ENCODE measurements around the gene HIVEP3. TPM values are rescaled to one million over a fixed set of nuclear protein-coding genes. Genes with fewer than 3 reads are reported as not detected.

Gene HIVEP3
- total RNA-seq, 1 experiment from 2014 or later: 0.55 TPM

DNA sequence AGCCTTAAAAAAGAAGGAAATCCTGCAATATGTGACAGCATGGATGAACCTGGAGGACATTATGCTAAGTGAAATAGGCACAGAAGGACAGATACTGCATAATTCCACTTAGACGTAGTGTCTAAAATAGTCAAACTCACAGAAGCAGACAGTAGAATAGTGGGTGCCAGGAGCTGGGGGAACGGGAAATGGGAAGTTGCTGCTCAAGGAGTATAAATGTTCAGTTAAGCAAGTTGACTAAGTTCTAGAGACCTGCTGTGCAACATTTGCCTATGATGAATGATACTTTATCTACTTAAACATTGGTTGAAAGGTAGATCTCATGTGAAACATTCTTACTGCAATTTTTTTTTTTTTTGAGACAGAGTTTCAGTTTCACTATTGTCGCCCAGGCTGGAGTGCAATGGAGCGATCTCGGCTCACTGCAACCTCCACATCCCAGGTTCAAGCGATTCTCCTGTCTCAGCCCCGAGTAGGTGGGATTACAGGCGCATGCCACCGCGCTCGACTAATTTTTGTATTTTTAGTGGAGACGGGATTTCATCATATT lies 197.8 kb downstream of the HIVEP3 start:
- DNase-seq (ENCODE audit: low spot score) (no peak), ATAC-seq (no peak)
- Mint-ChIP-seq H3K27ac (no peak overlapping the region), H3K27me3 (ENCODE audit: low read depth) (no peaks in the 10 kb centered on the region), H3K36me3 (no peaks in the 10 kb centered on the region), H3K4me3 (no peak overlapping the region), H3K4me1 (no peaks in the 10 kb centered on the region), H3K9me3 (no peaks in the 10 kb centered on the region)
- TF ChIP-seq NR2C2 (CRISPR knock-in tag; IDR thresholded peaks at IDR 0.05) (no peak), RELA (CRISPR knock-in tag; IDR thresholded peaks at IDR 0.05; ENCODE audit: borderline replicate concordance) (no peak), FOXP1 (CRISPR knock-in tag; IDR thresholded peaks at IDR 0.05; ENCODE audit: borderline replicate concordance) (no peak), ELF4 (CRISPR knock-in tag; IDR thresholded peaks at IDR 0.05; ENCODE audit: low read depth) (no peak), SP1 (CRISPR knock-in tag; conservative IDR thresholded peaks at IDR 0.05) (no peak), KAT7 (CRISPR knock-in tag; IDR thresholded peaks at IDR 0.05; ENCODE audit: borderline replicate concordance) (no peak), HMGA2 (CRISPR knock-in tag; IDR thresholded peaks at IDR 0.05) (no peak), ZNF219 (CRISPR knock-in tag; IDR thresholded peaks at IDR 0.05; ENCODE audit: borderline replicate concordance) (no peak), ZNF396 (CRISPR knock-in tag; IDR thresholded peaks at IDR 0.05; ENCODE audit: borderline replicate concordance) (no peak), MYBL2 (CRISPR knock-in tag; IDR thresholded peaks at IDR 0.05) (no peak), EMX1 (CRISPR knock-in tag; IDR thresholded peaks at IDR 0.05) (no peak), ZNF121 (CRISPR knock-in tag; IDR thresholded peaks at IDR 0.05) (no peak), ZNF263 (CRISPR knock-in tag; IDR thresholded peaks at IDR 0.05; ENCODE audit: low read depth) (no peak), TEAD1 (CRISPR knock-in tag; IDR thresholded peaks at IDR 0.05) (no peak), FOXK1 (CRISPR knock-in tag; IDR thresholded peaks at IDR 0.05) (no peak)
- TF ChIP-seq, protein P1, sequence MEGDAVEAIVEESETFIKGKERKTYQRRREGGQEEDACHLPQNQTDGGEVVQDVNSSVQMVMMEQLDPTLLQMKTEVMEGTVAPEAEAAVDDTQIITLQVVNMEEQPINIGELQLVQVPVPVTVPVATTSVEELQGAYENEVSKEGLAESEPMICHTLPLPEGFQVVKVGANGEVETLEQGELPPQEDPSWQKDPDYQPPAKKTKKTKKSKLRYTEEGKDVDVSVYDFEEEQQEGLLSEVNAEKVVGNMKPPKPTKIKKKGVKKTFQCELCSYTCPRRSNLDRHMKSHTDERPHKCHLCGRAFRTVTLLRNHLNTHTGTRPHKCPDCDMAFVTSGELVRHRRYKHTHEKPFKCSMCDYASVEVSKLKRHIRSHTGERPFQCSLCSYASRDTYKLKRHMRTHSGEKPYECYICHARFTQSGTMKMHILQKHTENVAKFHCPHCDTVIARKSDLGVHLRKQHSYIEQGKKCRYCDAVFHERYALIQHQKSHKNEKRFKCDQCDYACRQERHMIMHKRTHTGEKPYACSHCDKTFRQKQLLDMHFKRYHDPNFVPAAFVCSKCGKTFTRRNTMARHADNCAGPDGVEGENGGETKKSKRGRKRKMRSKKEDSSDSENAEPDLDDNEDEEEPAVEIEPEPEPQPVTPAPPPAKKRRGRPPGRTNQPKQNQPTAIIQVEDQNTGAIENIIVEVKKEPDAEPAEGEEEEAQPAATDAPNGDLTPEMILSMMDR (IDR thresholded peaks at IDR 0.05): no peak
- TF ChIP-seq, protein P2, sequence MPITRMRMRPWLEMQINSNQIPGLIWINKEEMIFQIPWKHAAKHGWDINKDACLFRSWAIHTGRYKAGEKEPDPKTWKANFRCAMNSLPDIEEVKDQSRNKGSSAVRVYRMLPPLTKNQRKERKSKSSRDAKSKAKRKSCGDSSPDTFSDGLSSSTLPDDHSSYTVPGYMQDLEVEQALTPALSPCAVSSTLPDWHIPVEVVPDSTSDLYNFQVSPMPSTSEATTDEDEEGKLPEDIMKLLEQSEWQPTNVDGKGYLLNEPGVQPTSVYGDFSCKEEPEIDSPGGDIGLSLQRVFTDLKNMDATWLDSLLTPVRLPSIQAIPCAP (CRISPR knock-in tag; IDR thresholded peaks at IDR 0.05): no peak
- TF ChIP-seq, protein P3, sequence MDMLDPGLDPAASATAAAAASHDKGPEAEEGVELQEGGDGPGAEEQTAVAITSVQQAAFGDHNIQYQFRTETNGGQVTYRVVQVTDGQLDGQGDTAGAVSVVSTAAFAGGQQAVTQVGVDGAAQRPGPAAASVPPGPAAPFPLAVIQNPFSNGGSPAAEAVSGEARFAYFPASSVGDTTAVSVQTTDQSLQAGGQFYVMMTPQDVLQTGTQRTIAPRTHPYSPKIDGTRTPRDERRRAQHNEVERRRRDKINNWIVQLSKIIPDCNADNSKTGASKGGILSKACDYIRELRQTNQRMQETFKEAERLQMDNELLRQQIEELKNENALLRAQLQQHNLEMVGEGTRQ (CRISPR knock-in tag; IDR thresholded peaks at IDR 0.05): no peak
- TF ChIP-seq, protein P4, sequence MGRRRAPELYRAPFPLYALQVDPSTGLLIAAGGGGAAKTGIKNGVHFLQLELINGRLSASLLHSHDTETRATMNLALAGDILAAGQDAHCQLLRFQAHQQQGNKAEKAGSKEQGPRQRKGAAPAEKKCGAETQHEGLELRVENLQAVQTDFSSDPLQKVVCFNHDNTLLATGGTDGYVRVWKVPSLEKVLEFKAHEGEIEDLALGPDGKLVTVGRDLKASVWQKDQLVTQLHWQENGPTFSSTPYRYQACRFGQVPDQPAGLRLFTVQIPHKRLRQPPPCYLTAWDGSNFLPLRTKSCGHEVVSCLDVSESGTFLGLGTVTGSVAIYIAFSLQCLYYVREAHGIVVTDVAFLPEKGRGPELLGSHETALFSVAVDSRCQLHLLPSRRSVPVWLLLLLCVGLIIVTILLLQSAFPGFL (CRISPR knock-in tag; IDR thresholded peaks at IDR 0.05; ENCODE audit: borderline replicate concordance): no peak
- TF ChIP-seq, protein P5, sequence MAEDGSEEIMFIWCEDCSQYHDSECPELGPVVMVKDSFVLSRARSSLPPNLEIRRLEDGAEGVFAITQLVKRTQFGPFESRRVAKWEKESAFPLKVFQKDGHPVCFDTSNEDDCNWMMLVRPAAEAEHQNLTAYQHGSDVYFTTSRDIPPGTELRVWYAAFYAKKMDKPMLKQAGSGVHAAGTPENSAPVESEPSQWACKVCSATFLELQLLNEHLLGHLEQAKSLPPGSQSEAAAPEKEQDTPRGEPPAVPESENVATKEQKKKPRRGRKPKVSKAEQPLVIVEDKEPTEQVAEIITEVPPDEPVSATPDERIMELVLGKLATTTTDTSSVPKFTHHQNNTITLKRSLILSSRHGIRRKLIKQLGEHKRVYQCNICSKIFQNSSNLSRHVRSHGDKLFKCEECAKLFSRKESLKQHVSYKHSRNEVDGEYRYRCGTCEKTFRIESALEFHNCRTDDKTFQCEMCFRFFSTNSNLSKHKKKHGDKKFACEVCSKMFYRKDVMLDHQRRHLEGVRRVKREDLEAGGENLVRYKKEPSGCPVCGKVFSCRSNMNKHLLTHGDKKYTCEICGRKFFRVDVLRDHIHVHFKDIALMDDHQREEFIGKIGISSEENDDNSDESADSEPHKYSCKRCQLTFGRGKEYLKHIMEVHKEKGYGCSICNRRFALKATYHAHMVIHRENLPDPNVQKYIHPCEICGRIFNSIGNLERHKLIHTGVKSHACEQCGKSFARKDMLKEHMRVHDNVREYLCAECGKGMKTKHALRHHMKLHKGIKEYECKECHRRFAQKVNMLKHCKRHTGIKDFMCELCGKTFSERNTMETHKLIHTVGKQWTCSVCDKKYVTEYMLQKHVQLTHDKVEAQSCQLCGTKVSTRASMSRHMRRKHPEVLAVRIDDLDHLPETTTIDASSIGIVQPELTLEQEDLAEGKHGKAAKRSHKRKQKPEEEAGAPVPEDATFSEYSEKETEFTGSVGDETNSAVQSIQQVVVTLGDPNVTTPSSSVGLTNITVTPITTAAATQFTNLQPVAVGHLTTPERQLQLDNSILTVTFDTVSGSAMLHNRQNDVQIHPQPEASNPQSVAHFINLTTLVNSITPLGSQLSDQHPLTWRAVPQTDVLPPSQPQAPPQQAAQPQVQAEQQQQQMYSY (CRISPR knock-in tag; IDR thresholded peaks at IDR 0.05): no peak
- POLR2A ChIA-PET: no interaction called here
- CTCF ChIA-PET: interaction anchor here (1.3 kb wide), 1 partner anchor 91 kb away, joined by 3 read pairs; no protein-coding TSS in a partner anchor

Data from WTC11 (cell line).